Right atrium auricular region (tissue), 2 donors: ENCODE results near the gene HNRNPUL2. TPM values are rescaled to one million over a fixed set of nuclear protein-coding genes. Genes with fewer than 3 reads are reported as not detected.
"Not testable (repeated sequence)": the region's sequence is repeated elsewhere in the genome, so short reads cannot be mapped to it uniquely, and the experiment has no call there.

Experiments
- DNase-seq: peaks from one replicate; pipeline ENCODE4 v3.0.0-alpha.2; 2019; ENCODE audit warnings: low spot score
- H3K27ac ChIP-seq, 2 donors: fragments of 200-600 bp; sonication (generic); 1 replicate in 1 of 2; 2 replicates in 1 of 2; pipeline ENCODE4 v1.5.1; 2016 to 2019
- H3K27me3 ChIP-seq, 2 donors: fragments of 200-600 bp; sonication (generic); one replicate each; pipeline versions ENCODE4 v1.5.1 to v1.6.0; 2017 to 2019
- H3K36me3 ChIP-seq: fragments of 200-600 bp; sonication (generic); one replicate; pipeline ENCODE4 v1.5.1; 2016
- H3K4me1 ChIP-seq, 2 donors: fragments of 200-600 bp; sonication (generic); one replicate each; pipeline versions ENCODE4 v1.5.1 to v1.6.0; 2017 to 2019
- H3K4me3 ChIP-seq, 2 donors: fragments of 200-600 bp; sonication (generic); 1 replicate in 1 of 2; 2 replicates in 1 of 2; pipeline ENCODE4 v1.5.1; 2017 to 2019; ENCODE audit warnings: mild to moderate bottlenecking in 1 of 2, moderate library complexity in 1 of 2
- H3K9me3 ChIP-seq, 2 donors: fragments of 200-600 bp; sonication (generic); one replicate each; pipeline ENCODE4 v1.5.1; 2019
- CTCF ChIP-seq, 2 donors: fragments of 200-600 bp; sonication (generic); IDR thresholded peaks; one replicate each; pipeline ENCODE4 v1.5.1; 2019; ENCODE audit warnings: antibody characterized with exemption in 2 of 2
- total RNA-seq, 2 donors: library from RNA; depleted of rRNA; stranded (reverse); fragments of >200 nt; gene quantifications; one replicate each; pipeline ENCODE4 v1.1.0, GENCODE V29; 2016

Gene HNRNPUL2
- total RNA-seq, 2 donors from 2014 or later = 12.2 to 15.6 TPM

DNA sequence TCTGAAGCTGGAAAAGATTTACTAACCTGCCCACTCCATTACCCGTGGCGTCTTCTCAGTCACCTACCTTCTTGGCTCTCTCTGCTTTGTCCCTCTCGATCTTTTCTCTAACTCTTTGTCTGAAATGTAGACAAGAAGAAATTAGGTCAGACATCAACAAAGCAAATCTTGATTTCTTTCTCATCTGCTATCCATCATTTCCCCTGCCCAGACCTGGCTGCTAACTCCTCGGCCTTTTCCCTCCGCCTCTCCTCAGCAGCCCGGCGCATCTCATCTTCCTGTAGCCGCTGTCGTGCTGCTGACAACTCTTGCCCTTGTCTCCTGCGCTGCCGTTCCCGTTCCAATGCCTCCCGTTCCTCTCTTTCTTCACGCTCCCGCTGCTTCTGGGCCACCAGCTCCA is 49.5 kb downstream of the HNRNPUL2 start:
- Histone ChIP-seq H3K27ac (no peak overlapping the region), H3K9me3 (no peaks in the 10 kb centered on the region), H3K27me3 (no peaks in the 10 kb centered on the region), H3K4me3 (no peak overlapping the region), H3K36me3 (peaks cover 21% of the 10 kb centered on the region), H3K4me1 (peaks cover 0 to 27% of the 10 kb centered on the region in 2 donors)
- DNase-seq = no peak
- TF ChIP-seq CTCF (IDR thresholded peaks at IDR 0.05) = no peak

- Histone ChIP-seq H3K27ac (no peak overlapping the region), H3K9me3 (no peaks in the 10 kb centered on the region), H3K4me1 (peaks cover 0 to 33% of the 10 kb centered on the region in 2 donors), H3K27me3 (no peaks in the 10 kb centered on the region), H3K36me3 (peaks cover 21% of the 10 kb centered on the region), H3K4me3 (no peak overlapping the region)
- DNase-seq = no peak
- no peak for TF ChIP-seq CTCF (IDR thresholded peaks at IDR 0.05)
Observed at GRCh38 chr11:62677156-62677555, 50.1 kb downstream of the HNRNPUL2 start.

- H3K36me3 ChIP-seq = peaks cover 21% of the 10 kb centered on the region
- no peaks in the 10 kb centered on the region for H3K27me3 ChIP-seq
- peaks cover 0 to 34% of the 10 kb centered on the region in 2 donors for H3K4me1 ChIP-seq
- no peak for DNase-seq
- H3K9me3 ChIP-seq = no peaks in the 10 kb centered on the region
- no peak overlapping the region for H3K4me3 ChIP-seq
- no peak overlapping the region for H3K27ac ChIP-seq
- no peak for TF ChIP-seq CTCF (IDR thresholded peaks at IDR 0.05)
Observed at GRCh38 chr11:62676698-62677097, 50.6 kb downstream of the HNRNPUL2 start.

GRCh38 chr11:62675415-62675814 is 51.8 kb downstream of the HNRNPUL2 start:
- not testable (repeated sequence) for H3K9me3 ChIP-seq, H3K4me3 ChIP-seq, H3K27me3 ChIP-seq, H3K27ac ChIP-seq, DNase-seq
- Histone ChIP-seq H3K36me3 (peaks cover 21% of the 10 kb centered on the region), H3K4me1 (peaks cover 0 to 43% of the 10 kb centered on the region in 2 donors)

DNA sequence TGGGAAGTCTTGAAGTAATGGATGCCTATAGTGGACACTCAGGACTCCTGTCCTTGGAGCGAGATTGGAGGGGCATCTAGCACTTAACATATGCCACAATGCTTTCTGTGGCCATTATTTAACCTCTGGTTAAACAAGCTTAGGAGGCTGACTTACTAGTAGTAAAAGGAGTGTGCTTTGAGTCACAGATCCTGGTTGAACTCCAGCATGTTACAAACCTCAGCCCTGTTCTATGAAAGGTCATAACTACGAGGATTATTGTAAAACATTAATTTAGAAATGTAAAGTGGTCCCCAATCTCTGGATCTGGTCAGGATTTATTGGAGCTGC is 54.1 kb downstream of the HNRNPUL2 start:
- Histone ChIP-seq H3K27me3 (no peaks in the 10 kb centered on the region), H3K36me3 (peaks cover 21% of the 10 kb centered on the region), H3K4me1 (peaks cover 0 to 32% of the 10 kb centered on the region in 2 donors), H3K4me3 (no peak overlapping the region), H3K27ac (no peak overlapping the region), H3K9me3 (no peaks in the 10 kb centered on the region)
- no peak for TF ChIP-seq CTCF (IDR thresholded peaks at IDR 0.05)
- no peak for DNase-seq

GRCh38 chr11:62671608-62672389 is 55.5 kb downstream of the HNRNPUL2 start, which contains the start of the genes LBHD1 and UQCC3:
Gene LBHD1, minus strand, starts transcription at chr11:62672267. Its CDS starts 2,236 bp downstream, at chr11:62670031.
Gene UQCC3, plus strand, starts transcription at chr11:62671673. Its CDS starts 73 bp downstream, at chr11:62671746.
- TF ChIP-seq CTCF (IDR thresholded peaks at IDR 0.05) = peak in 1 of 2 donors; percentile 15
- Histone ChIP-seq H3K36me3 (peaks cover 16% of the 10 kb centered on the region), H3K9me3 (no peaks in the 10 kb centered on the region), H3K27ac (peak within 1 kb of the TSS; percentile 74 to 83), H3K4me1 (peaks cover 0 to 34% of the 10 kb centered on the region in 2 donors), H3K4me3 (peak within 1 kb of the TSS; percentile 63 to 79), H3K27me3 (no peaks in the 10 kb centered on the region)
- peak; percentile 81 for DNase-seq
